ENCODE results near the gene ZNF846. TPM values are rescaled to one million over a fixed set of nuclear protein-coding genes. Genes with fewer than 3 reads are reported as not detected.

ZNF846 gene
- total RNA-seq, 6 experiments from 2014 or later, result 3.9 to 6.2 (median 4.9) TPM

DNA sequence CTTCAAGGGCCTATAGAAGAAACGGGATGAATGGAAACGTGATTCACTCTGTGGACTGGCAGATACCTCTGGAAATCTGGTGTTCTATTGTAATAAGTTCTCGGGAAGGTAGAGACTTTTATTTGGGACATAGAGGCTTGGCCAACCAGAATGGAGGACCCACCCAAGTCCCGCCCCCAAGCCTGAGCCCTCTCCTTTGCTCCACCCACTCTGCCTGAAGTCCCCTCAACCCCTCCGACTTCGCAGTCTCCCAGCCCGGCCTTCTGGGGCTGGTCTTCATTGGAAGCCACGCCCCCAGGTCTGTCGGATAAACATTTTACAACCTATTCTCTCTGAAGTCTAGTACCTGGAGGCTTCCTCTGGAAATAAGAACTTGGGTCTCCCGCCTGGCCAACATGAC is 33.4 kb upstream of the ZNF846 start:
- Mint-ChIP-seq H3K27me3 (ENCODE audit: insufficient read depth) (peaks cover 2% of the 10 kb centered on the region; the same call in 1 of the 2 replicates), H3K4me1 (ENCODE audit: low read depth) (no peaks in the 10 kb centered on the region), H3K36me3 (ENCODE audit: low read depth) (peaks cover 8% of the 10 kb centered on the region), H3K9me3 (no peaks in the 10 kb centered on the region), H3K4me3 (no peak overlapping the region), H3K27ac (no peak overlapping the region)
- DNase-seq, result no peak
- TF ChIP-seq, protein P1, sequence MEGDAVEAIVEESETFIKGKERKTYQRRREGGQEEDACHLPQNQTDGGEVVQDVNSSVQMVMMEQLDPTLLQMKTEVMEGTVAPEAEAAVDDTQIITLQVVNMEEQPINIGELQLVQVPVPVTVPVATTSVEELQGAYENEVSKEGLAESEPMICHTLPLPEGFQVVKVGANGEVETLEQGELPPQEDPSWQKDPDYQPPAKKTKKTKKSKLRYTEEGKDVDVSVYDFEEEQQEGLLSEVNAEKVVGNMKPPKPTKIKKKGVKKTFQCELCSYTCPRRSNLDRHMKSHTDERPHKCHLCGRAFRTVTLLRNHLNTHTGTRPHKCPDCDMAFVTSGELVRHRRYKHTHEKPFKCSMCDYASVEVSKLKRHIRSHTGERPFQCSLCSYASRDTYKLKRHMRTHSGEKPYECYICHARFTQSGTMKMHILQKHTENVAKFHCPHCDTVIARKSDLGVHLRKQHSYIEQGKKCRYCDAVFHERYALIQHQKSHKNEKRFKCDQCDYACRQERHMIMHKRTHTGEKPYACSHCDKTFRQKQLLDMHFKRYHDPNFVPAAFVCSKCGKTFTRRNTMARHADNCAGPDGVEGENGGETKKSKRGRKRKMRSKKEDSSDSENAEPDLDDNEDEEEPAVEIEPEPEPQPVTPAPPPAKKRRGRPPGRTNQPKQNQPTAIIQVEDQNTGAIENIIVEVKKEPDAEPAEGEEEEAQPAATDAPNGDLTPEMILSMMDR (IDR thresholded peaks at IDR 0.05), result no peak

GRCh38 chr19:9799162-9799561 is 30.6 kb upstream of the ZNF846 start:
- TF ChIP-seq, protein P1 (IDR thresholded peaks at IDR 0.05), result no peak
- DNase-seq, result no peak
- peaks cover 6% of the 10 kb centered on the region; the same call in 1 of the 2 replicates for H3K4me1 Mint-ChIP-seq (ENCODE audit: low read depth)
- H3K9me3 Mint-ChIP-seq, result no peaks in the 10 kb centered on the region
- no peak overlapping the region for H3K27ac Mint-ChIP-seq
- H3K4me3 Mint-ChIP-seq, result no peak overlapping the region
- peaks cover 8% of the 10 kb centered on the region for H3K36me3 Mint-ChIP-seq (ENCODE audit: low read depth)
- peaks cover 2% of the 10 kb centered on the region; the same call in 1 of the 2 replicates for H3K27me3 Mint-ChIP-seq (ENCODE audit: insufficient read depth)

DNA sequence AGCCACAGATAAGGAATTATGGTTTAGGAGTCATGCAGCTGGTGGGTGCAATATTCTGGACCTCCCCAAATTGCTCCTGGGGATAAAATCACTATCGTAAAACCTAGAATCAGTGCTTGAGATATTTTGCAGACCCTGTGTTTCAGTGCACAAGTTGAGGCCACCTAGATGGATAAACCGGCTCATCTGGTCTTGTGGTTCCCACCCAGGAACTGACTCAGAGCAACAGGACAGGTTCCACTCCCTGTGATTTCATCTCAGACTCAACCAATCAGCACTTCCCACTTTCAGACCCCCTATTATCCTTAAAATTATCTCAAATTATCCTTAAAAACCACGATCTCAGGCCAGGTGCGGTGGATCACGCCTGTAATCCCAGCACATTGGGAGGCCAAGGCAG is 29.3 kb upstream of the ZNF846 start:
- Mint-ChIP-seq H3K4me3 (no peak overlapping the region), H3K36me3 (ENCODE audit: low read depth) (peaks cover under 1% of the 10 kb centered on the region; the same call in 1 of the 2 replicates), H3K9me3 (no peaks in the 10 kb centered on the region), H3K4me1 (ENCODE audit: low read depth) (peaks cover 6% of the 10 kb centered on the region; the same call in 1 of the 2 replicates), H3K27me3 (ENCODE audit: insufficient read depth) (peaks cover 2% of the 10 kb centered on the region; the same call in 1 of the 2 replicates), H3K27ac (no peak overlapping the region)
- no peak for DNase-seq
- TF ChIP-seq, protein P1 (IDR thresholded peaks at IDR 0.05), result no peak

DNA sequence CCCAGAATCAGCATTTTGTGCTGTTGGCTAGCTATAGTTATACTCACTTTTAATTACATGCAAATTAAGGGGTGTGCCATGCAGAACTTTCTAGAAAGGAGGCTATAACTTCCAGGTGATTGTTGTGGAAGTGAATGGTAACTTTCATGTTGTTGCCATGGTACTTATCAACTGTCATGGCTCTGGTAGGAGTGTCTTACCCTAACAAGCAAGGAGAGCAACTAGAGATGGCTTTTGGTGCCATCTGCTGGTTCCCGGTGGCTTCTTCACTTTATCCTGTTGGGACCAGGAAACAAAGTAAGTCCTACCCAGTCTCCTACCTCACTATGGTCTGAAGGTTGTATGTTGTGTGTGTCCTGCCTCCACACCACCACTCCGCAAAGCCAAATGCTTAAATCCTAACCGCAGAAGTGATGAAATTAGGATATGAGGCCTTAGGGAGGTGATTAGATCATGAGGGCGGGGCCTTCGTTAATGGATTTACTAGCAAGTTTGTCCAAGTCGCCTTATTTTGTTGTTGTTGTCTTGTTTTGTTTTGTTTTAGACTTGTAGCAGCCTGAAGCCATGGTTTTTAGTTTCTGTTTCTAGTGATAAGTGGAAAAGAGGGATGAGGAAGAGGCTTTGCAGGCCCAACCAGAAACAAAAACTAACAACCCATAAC is 27.7 kb upstream of the ZNF846 start:
- Mint-ChIP-seq H3K27me3 (ENCODE audit: insufficient read depth) (no peaks in the 10 kb centered on the region; the same call in 1 of the 2 replicates), H3K9me3 (no peaks in the 10 kb centered on the region), H3K36me3 (ENCODE audit: low read depth) (no peaks in the 10 kb centered on the region), H3K4me3 (no peak overlapping the region), H3K27ac (peak overlapping the region; percentile 76), H3K4me1 (ENCODE audit: low read depth) (peaks cover 10% of the 10 kb centered on the region)
- DNase-seq, result peak; percentile 88
- TF ChIP-seq, protein P1 (IDR thresholded peaks at IDR 0.05), result peak; percentile 86

GRCh38 chr19:9793071-9793591 is 24.6 kb upstream of the ZNF846 start:
- H3K27ac Mint-ChIP-seq, result peak overlapping the region; percentile 62

More at GRCh38 chr19:9793071-9793591, 24.6 kb upstream of the ZNF846 start:
- Mint-ChIP-seq H3K27me3 (ENCODE audit: insufficient read depth) (peaks cover 3% of the 10 kb centered on the region), H3K36me3 (ENCODE audit: low read depth) (no peaks in the 10 kb centered on the region), H3K9me3 (no peaks in the 10 kb centered on the region), H3K4me3 (peak overlapping the region; percentile 88), H3K4me1 (ENCODE audit: low read depth) (peaks cover 29% of the 10 kb centered on the region)
- TF ChIP-seq, protein P1 (IDR thresholded peaks at IDR 0.05), result no peak
- DNase-seq, result no peak
